Stromal cell of bone marrow (primary cell): ENCODE data around the gene CDC37L1.

Experiments
- DNase-seq: peaks from one replicate; pipeline ENCODE4 v3.0.0-alpha.2; 2012; ENCODE audit warnings: low read depth

CDC37L1 gene

GRCh38 chr9:4668604-4669003, 10.8 kb upstream of the CDC37L1 start:
- DNase-seq = no peak

GRCh38 chr9:4669890-4670289, 9.5 kb upstream of the CDC37L1 start:
- DNase-seq = no peak

- no peak for DNase-seq
Observed at GRCh38 chr9:4670591-4670990, 8.8 kb upstream of the CDC37L1 start.

- DNase-seq = no peak
Observed at GRCh38 chr9:4671737-4672136, 7.6 kb upstream of the CDC37L1 start.

GRCh38 chr9:4674783-4675182, 4.6 kb upstream of the CDC37L1 start:
- peak; percentile 97 for DNase-seq

- DNase-seq = no peak
Observed at GRCh38 chr9:4677392-4677791, 2.0 kb upstream of the CDC37L1 start.

- DNase-seq = no peak
Observed at GRCh38 chr9:4678679-4679267, 596 bp upstream of the CDC37L1 start.

- no peak for DNase-seq
Observed at GRCh38 chr9:4680173-4680525, 780 bp downstream of the CDC37L1 start.

GRCh38 chr9:4680750-4681149, 1.4 kb downstream of the CDC37L1 start:
- DNase-seq = no peak

GRCh38 chr9:4684820-4685219, 5.5 kb downstream of the CDC37L1 start:
- DNase-seq = no peak

- DNase-seq = no peak
Observed at GRCh38 chr9:4686112-4686511, 6.7 kb downstream of the CDC37L1 start.

GRCh38 chr9:4686584-4686983, 7.2 kb downstream of the CDC37L1 start:
- DNase-seq = no peak

- DNase-seq = no peak
Observed at GRCh38 chr9:4689021-4689420, 9.7 kb downstream of the CDC37L1 start.

GRCh38 chr9:4689687-4690104, 10.3 kb downstream of the CDC37L1 start:
- DNase-seq = no peak

- no peak for DNase-seq
Observed at GRCh38 chr9:4690144-4690543, 10.8 kb downstream of the CDC37L1 start.

GRCh38 chr9:4691795-4692194, 12.4 kb downstream of the CDC37L1 start:
- peak; percentile 84 for DNase-seq

GRCh38 chr9:4700091-4700490, 20.7 kb downstream of the CDC37L1 start:
- DNase-seq = no peak

- no peak for DNase-seq
Observed at GRCh38 chr9:4700932-4701331, 21.6 kb downstream of the CDC37L1 start.

- DNase-seq = no peak
Observed at GRCh38 chr9:4701526-4701925, 22.2 kb downstream of the CDC37L1 start.

GRCh38 chr9:4704129-4704528, 24.8 kb downstream of the CDC37L1 start:
- no peak for DNase-seq

- no peak for DNase-seq
Observed at GRCh38 chr9:4706021-4706420, 26.7 kb downstream of the CDC37L1 start.

- no peak for DNase-seq
Observed at GRCh38 chr9:4706971-4707622, 27.7 kb downstream of the CDC37L1 start.

GRCh38 chr9:4709380-4709779, 30.0 kb downstream of the CDC37L1 start:
- DNase-seq = no peak

GRCh38 chr9:4713849-4714248, 34.5 kb downstream of the CDC37L1 start:
- DNase-seq = no peak
